ENCODE results near the gene SREBF2.

DNA sequence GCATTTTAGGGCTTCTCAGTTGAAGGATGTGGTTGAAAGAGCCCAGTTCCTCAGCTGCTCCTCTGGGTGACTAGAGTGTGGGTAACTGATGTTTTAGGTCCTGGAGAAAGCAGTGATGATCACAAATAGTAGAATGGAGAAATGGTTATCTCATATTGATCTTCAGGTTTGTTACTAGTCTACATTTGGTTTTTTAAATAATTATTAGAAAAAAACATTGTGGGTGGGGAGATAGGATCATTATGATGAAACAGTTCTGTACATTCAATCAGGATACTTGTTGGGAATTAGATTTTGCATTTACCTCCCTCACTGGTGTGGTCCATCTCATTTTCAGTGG lies 24.9 kb downstream of the SREBF2 start:
- TF ChIP-seq, protein P1, sequence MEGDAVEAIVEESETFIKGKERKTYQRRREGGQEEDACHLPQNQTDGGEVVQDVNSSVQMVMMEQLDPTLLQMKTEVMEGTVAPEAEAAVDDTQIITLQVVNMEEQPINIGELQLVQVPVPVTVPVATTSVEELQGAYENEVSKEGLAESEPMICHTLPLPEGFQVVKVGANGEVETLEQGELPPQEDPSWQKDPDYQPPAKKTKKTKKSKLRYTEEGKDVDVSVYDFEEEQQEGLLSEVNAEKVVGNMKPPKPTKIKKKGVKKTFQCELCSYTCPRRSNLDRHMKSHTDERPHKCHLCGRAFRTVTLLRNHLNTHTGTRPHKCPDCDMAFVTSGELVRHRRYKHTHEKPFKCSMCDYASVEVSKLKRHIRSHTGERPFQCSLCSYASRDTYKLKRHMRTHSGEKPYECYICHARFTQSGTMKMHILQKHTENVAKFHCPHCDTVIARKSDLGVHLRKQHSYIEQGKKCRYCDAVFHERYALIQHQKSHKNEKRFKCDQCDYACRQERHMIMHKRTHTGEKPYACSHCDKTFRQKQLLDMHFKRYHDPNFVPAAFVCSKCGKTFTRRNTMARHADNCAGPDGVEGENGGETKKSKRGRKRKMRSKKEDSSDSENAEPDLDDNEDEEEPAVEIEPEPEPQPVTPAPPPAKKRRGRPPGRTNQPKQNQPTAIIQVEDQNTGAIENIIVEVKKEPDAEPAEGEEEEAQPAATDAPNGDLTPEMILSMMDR (IDR thresholded peaks at IDR 0.05): no peak; the same call in 2 of the 3 replicates
- no peak for TF ChIP-seq CBX2 (IDR thresholded peaks at IDR 0.05; ENCODE audit: borderline replicate concordance, low read depth)
- no peak for TF ChIP-seq KDM1A (IDR thresholded peaks at IDR 0.05; ENCODE audit: low read depth)
- TF ChIP-seq ZFP36 (IDR thresholded peaks at IDR 0.05; ENCODE audit: borderline replicate concordance, partially characterized antibody): no peak
- TF ChIP-seq HDAC2 (IDR thresholded peaks at IDR 0.05): no peak
- no peak for TF ChIP-seq EP300 (IDR thresholded peaks at IDR 0.05)
- TF ChIP-seq E2F6 (IDR thresholded peaks at IDR 0.05; ENCODE audit: borderline replicate concordance, low read depth): no peak
